HCT116 (cell line): ENCODE results near the gene NOXO1. TPM values are rescaled to one million over a fixed set of nuclear protein-coding genes. Genes with fewer than 3 reads are reported as not detected.
A peak's percentile ranks its signal among the peaks of the same experiment; 100 is the strongest.

ENCODE experiments used
- ATAC-seq: fragments of 200-7000 bp; cut with Tn5 transposase; 2 replicates; pipeline ENCODE4 v1.9.1; 2020; ENCODE audit warnings: mild to moderate bottlenecking, moderate library complexity
- BruUV-seq: library from RNA; stranded (reverse); fragments of 400-500 nt; replicated peaks from 2 replicates; lab custom pipeline; 2021; lab: Mats Ljungman, UMichigan
- CTCF ChIA-PET: fragments of 300-600 bp; sonication (Branson Sonifier 250); formaldehyde crosslinking; loops from one replicate; lab custom pipeline; 2021; ENCODE audit warnings: antibody characterized with exemption; lab: Charles Lee
- POLR2A ChIA-PET: fragments of 300-600, 350-600 bp; sonication (Branson Sonifier 250); formaldehyde crosslinking; loops from one replicate; lab custom pipeline; 2021; ENCODE audit warnings: antibody characterized with exemption; lab: Charles Lee
- RAD21 ChIA-PET, 2 experiments: fragments of 300-600 bp; sonication (Branson Sonifier 250); formaldehyde crosslinking; loops; one replicate each; lab custom pipeline; 2023; ENCODE audit warnings: low total read pairs in 2 of 2; ENCODE audit not compliant: uncharacterized antibody in 2 of 2, unreplicated experiment in 2 of 2, low non-redundant PET in 1 of 2; lab: Charles Lee
- DNase-seq: peaks from one replicate; pipeline ENCODE4 v3.0.0-alpha.2; 2010; ENCODE audit warnings: low read depth, low spot score
- H2AFZ ChIP-seq: fragments of 200-600 bp; shearing (Covaris generic), sonication (generic); 2 replicates; pipeline ENCODE4 v1.6.1; 2017; ENCODE audit warnings: low read depth, mixed run types, mixed read lengths, antibody characterized with exemption, low read length; ENCODE audit not compliant: poor library complexity, severe bottlenecking
- H3K27ac ChIP-seq: 2 replicates; pipeline ENCODE4 v1.5.1; 2012; ENCODE audit warnings: low read depth, low read length
- H3K27me3 ChIP-seq: fragments of 200-600 bp; sonication (generic); 2 replicates; pipeline ENCODE4 v1.6.1; 2016; ENCODE audit warnings: mixed run types, low read length, mixed read lengths; ENCODE audit not compliant: insufficient read depth
- H3K36me3 ChIP-seq, 2 experiments: fragments of 200-500 bp in 1 of 2; fragments of 200-600 bp in 1 of 2; sonication (Bioruptor generic) in 1 of 2; sonication (generic) in 1 of 2; 2 replicates each; pipeline versions ENCODE4 v1.5.1 to v1.6.1; 2014 to 2016; ENCODE audit warnings: low read length in 2 of 2, inconsistent platforms in 1 of 2, mixed read lengths in 1 of 2, mixed run types in 1 of 2; ENCODE audit not compliant: insufficient read depth in 2 of 2, control insufficient read depth in 1 of 2
- H3K4me1 ChIP-seq, 2 experiments: fragments of 200-600 bp in 1 of 2; sonication (generic) in 1 of 2; 2 replicates each; pipeline versions ENCODE4 v1.5.1 to v1.6.1; 2012 to 2017; ENCODE audit warnings: low read length in 2 of 2, inconsistent platforms in 1 of 2, mild to moderate bottlenecking in 1 of 2, mixed read lengths in 1 of 2, mixed run types in 1 of 2, moderate library complexity in 1 of 2; ENCODE audit not compliant: insufficient read depth in 2 of 2, control insufficient read depth in 1 of 2
- H3K4me2 ChIP-seq: fragments of 200-600 bp; sonication (generic); 2 replicates; pipeline ENCODE4 v1.6.1; 2017; ENCODE audit warnings: mixed run types, low read length, mixed read lengths
- H3K4me3 ChIP-seq, 2 experiments: fragments of 200-600 bp in 1 of 2; sonication (generic) in 1 of 2; replicated peaks in 1 of 2; 2 replicates each; pipeline ENCODE4 v1.5.1; 2011 to 2016; ENCODE audit warnings: low read length in 2 of 2, control low read depth in 1 of 2, low read depth in 1 of 2, mild to moderate bottlenecking in 1 of 2, mixed read lengths in 1 of 2, mixed run types in 1 of 2
- H3K79me2 ChIP-seq: fragments of 200-600 bp; sonication (generic); 2 replicates; pipeline ENCODE4 v1.6.1; 2017; ENCODE audit warnings: mild to moderate bottlenecking, mixed run types, low read length, moderate library complexity, mixed read lengths; ENCODE audit not compliant: insufficient read depth
- H3K9ac ChIP-seq: fragments of 200-600 bp; sonication (generic); 2 replicates; pipeline ENCODE4 v1.6.1; 2016; ENCODE audit warnings: low read length, mixed read lengths
- H3K9me2 ChIP-seq: fragments of 200-600 bp; sonication (generic), shearing (Covaris generic); 2 replicates; pipeline ENCODE4 v1.6.1; 2017; ENCODE audit warnings: mixed run types, mild to moderate bottlenecking, moderate library complexity; ENCODE audit not compliant: insufficient read depth
- H3K9me3 ChIP-seq, 2 experiments: fragments of 200-500 bp in 1 of 2; fragments of 200-600 bp in 1 of 2; sonication (Bioruptor generic) in 1 of 2; sonication (generic) in 1 of 2; 2 replicates each; pipeline ENCODE4 v1.6.1; 2014 to 2017; ENCODE audit warnings: low read length in 2 of 2, mixed read lengths in 2 of 2, inconsistent platforms in 1 of 2, low read depth in 1 of 2, mild to moderate bottlenecking in 1 of 2, mixed run types in 1 of 2, moderate library complexity in 1 of 2; ENCODE audit not compliant: control insufficient read depth in 1 of 2, insufficient read depth in 1 of 2
- H4K20me1 ChIP-seq: fragments of 200-600 bp; sonication (generic), shearing (Covaris generic); 2 replicates; pipeline ENCODE4 v1.6.1; 2017; ENCODE audit warnings: mixed run types, mild to moderate bottlenecking, moderate library complexity; ENCODE audit not compliant: insufficient read depth
- EGR1 ChIP-seq: IDR thresholded peaks from 2 replicates; pipeline ENCODE4 v1.6.1; 2012; ENCODE audit warnings: low read depth
- EZH2 ChIP-seq: fragments of 200-600 bp; sonication (generic); IDR thresholded peaks from 2 replicates; pipeline ENCODE4 v1.6.1; 2017; ENCODE audit warnings: antibody characterized with exemption, mixed run types
- RAD21 ChIP-seq: IDR thresholded peaks from 2 replicates; pipeline ENCODE4 v1.6.1; 2012; ENCODE audit warnings: low read depth, mild to moderate bottlenecking
- TCF7L2 ChIP-seq: IDR thresholded peaks from 2 replicates; pipeline ENCODE4 v1.7.0; 2011; ENCODE audit warnings: borderline replicate concordance, inconsistent platforms; ENCODE audit not compliant: insufficient read depth, insufficient read length; ENCODE audit errors: extremely low read depth
- ZNF274 ChIP-seq: fragments of 200-500 bp; sonication (Bioruptor generic); IDR thresholded peaks from 2 replicates; pipeline ENCODE4 v1.6.1; 2014; ENCODE audit warnings: mild to moderate bottlenecking, low read depth, low read length, inconsistent platforms
- intact Hi-C: fragments of 100-400 bp; cut with micrococcal nuclease; formaldehyde crosslinking; loops from 2 replicates; pipeline ENCODE4 v1.10.0; 2022
- total RNA-seq: library from RNA; stranded (reverse); gene quantifications from one replicate; pipeline ENCODE4 v1.2.1, GENCODE V29; 2021; ENCODE audit not compliant: unreplicated experiment
- TF ChIP-seq, protein P1 (sequence below): IDR thresholded peaks from 2 replicates; pipeline ENCODE4 v1.6.1; 2012; ENCODE audit warnings: low read depth
- TF ChIP-seq, protein P2 (sequence below): IDR thresholded peaks from 2 replicates; pipeline ENCODE4 v1.6.1; 2011; ENCODE audit warnings: mild to moderate bottlenecking, low read length, moderate library complexity; ENCODE audit not compliant: insufficient replicate concordance; ENCODE audit errors: extremely low read depth

NOXO1 gene
- total RNA-seq, 1 experiment from 2014 or later, result 10.0 TPM

DNA sequence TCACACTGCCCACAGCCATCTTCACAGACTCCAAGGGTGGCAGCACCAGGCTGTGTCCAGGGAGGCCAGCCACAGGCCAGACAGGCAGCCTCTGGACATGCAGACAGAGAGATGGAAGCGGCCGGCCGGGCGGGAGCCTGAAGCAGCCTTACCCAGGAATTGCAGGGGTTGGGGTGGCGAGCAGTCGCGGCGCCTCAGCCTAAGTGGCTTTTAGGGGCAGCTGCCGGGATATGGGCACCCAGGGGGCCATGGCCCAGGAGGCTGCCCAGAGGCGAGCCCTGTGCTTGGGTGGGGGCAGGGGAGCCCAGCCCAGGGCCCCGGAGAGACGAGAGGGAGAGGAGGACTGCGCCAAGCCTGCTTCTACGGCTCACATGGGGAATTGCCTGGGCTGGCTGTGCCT lies 44.0 kb upstream of the NOXO1 start (continued):
- TF ChIP-seq, protein P1, sequence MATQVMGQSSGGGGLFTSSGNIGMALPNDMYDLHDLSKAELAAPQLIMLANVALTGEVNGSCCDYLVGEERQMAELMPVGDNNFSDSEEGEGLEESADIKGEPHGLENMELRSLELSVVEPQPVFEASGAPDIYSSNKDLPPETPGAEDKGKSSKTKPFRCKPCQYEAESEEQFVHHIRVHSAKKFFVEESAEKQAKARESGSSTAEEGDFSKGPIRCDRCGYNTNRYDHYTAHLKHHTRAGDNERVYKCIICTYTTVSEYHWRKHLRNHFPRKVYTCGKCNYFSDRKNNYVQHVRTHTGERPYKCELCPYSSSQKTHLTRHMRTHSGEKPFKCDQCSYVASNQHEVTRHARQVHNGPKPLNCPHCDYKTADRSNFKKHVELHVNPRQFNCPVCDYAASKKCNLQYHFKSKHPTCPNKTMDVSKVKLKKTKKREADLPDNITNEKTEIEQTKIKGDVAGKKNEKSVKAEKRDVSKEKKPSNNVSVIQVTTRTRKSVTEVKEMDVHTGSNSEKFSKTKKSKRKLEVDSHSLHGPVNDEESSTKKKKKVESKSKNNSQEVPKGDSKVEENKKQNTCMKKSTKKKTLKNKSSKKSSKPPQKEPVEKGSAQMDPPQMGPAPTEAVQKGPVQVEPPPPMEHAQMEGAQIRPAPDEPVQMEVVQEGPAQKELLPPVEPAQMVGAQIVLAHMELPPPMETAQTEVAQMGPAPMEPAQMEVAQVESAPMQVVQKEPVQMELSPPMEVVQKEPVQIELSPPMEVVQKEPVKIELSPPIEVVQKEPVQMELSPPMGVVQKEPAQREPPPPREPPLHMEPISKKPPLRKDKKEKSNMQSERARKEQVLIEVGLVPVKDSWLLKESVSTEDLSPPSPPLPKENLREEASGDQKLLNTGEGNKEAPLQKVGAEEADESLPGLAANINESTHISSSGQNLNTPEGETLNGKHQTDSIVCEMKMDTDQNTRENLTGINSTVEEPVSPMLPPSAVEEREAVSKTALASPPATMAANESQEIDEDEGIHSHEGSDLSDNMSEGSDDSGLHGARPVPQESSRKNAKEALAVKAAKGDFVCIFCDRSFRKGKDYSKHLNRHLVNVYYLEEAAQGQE, result no peak
- TF ChIP-seq, all 23 proteins: peak for 0

DNA sequence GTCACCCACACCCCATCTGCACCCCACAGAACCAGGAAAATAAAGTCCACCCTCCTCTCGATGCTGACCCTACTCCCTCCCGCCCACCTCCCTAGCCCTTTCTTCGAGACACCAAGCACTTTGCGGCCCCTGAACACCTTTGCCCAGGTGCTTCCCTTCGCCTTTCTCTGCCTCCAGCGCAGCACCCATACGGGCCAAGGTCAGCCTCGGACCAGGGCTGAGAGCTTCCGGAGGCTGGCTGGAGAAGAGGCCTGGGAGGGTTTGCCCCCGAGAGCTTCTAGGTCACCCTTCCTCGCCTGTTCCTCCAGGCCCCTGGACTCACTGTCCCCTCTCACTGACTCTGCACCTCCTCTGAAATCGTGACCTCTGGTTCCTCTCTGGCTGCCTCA lies 42.8 kb upstream of the NOXO1 start:
- Histone ChIP-seq H3K9me2 (no peaks in the 10 kb centered on the region), H3K4me2 (peak overlapping the region; percentile 69), H3K4me3 (no peak overlapping the region; a peak in 1 of 4 replicates), H3K9ac (no peak overlapping the region; the same call in 1 of the 2 replicates), H3K36me3 (no peaks in the 10 kb centered on the region), H2AFZ (no peak overlapping the region), H3K27me3 (no peaks in the 10 kb centered on the region), H3K79me2 (peaks cover 30% of the 10 kb centered on the region; the same call in 1 of the 2 replicates), H3K27ac (peak overlapping the region; percentile 88), H3K4me1 (peaks cover 39 to 68% of the 10 kb centered on the region in 2 experiments), H4K20me1 (no peaks in the 10 kb centered on the region), H3K9me3 (no peaks in the 10 kb centered on the region)
- ChIA-PET RAD21 (interaction anchor here in 1 of 2 experiments (2.1 kb wide), 1 partner anchor 117 kb away, joined by 12 read pairs; no protein-coding TSS in a partner anchor), POLR2A (interaction anchor here (1.0 to 1.6 kb wide), 2 partner anchors 131 kb away, joined by 3 to 4 read pairs; partner anchors contain the start of gene TRAF7), CTCF (interaction anchor here (0.7 to 2.4 kb wide), 6 partner anchors 11 to 127 kb away, joined by 4 to 15 read pairs (median 8); partner anchors contain the start of genes NTHL1 and TSC2)
- TF ChIP-seq, protein P2, sequence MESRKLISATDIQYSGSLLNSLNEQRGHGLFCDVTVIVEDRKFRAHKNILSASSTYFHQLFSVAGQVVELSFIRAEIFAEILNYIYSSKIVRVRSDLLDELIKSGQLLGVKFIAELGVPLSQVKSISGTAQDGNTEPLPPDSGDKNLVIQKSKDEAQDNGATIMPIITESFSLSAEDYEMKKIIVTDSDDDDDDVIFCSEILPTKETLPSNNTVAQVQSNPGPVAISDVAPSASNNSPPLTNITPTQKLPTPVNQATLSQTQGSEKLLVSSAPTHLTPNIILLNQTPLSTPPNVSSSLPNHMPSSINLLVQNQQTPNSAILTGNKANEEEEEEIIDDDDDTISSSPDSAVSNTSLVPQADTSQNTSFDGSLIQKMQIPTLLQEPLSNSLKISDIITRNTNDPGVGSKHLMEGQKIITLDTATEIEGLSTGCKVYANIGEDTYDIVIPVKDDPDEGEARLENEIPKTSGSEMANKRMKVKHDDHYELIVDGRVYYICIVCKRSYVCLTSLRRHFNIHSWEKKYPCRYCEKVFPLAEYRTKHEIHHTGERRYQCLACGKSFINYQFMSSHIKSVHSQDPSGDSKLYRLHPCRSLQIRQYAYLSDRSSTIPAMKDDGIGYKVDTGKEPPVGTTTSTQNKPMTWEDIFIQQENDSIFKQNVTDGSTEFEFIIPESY, result no peak
- TF ChIP-seq, protein P1, result no peak
- TF ChIP-seq TCF7L2 (no peak), ZNF274 (no peak), RAD21 (no peak), EZH2 (no peak), EGR1 (no peak)
- ATAC-seq (no peak), DNase-seq (no peak)
- BruUV-seq, result no TSS peak
- intact Hi-C loops, result loop anchor here (10.0 kb wide), 1 partner anchor 231 kb away; the partner anchor contains the start of gene ECI1
